Measurements from ENCODE around the gene SYNJ1.
"Not testable (repeated sequence)": the region's sequence is repeated elsewhere in the genome, so short reads cannot be mapped to it uniquely, and the experiment has no call there.

SYNJ1 gene

GRCh38 chr21:32736083-32736482 is 8.3 kb upstream of the SYNJ1 start:
- not testable (repeated sequence) for DNase-seq (ENCODE audit: low spot score)

GRCh38 chr21:32735524-32735923 is 7.7 kb upstream of the SYNJ1 start:
- no peak for DNase-seq (ENCODE audit: low spot score)

GRCh38 chr21:32733990-32734613 is 6.3 kb upstream of the SYNJ1 start:
- no peak for DNase-seq (ENCODE audit: low spot score)

- DNase-seq (ENCODE audit: low spot score) = no peak
Observed at GRCh38 chr21:32733356-32733755, 5.5 kb upstream of the SYNJ1 start.

GRCh38 chr21:32732544-32732943 is 4.7 kb upstream of the SYNJ1 start:
- DNase-seq (ENCODE audit: low spot score) = no peak

- DNase-seq (ENCODE audit: low spot score) = no peak
Observed at GRCh38 chr21:32728848-32729247, 1.0 kb upstream of the SYNJ1 start.

- DNase-seq (ENCODE audit: low spot score) = no peak
Observed at GRCh38 chr21:32728456-32728839, 635 bp upstream of the SYNJ1 start.

GRCh38 chr21:32726839-32727686 is 750 bp downstream of the SYNJ1 start:
- no peak for DNase-seq (ENCODE audit: low spot score)

GRCh38 chr21:32719085-32719484 is 8.7 kb downstream of the SYNJ1 start:
- no peak for DNase-seq (ENCODE audit: low spot score)

- no peak for DNase-seq (ENCODE audit: low spot score)
Observed at GRCh38 chr21:32717851-32718316, 9.9 kb downstream of the SYNJ1 start.

GRCh38 chr21:32716486-32716885 is 11.3 kb downstream of the SYNJ1 start:
- DNase-seq (ENCODE audit: low spot score) = no peak

- DNase-seq (ENCODE audit: low spot score) = no peak
Observed at GRCh38 chr21:32713726-32714125, 14.1 kb downstream of the SYNJ1 start.

- no peak for DNase-seq (ENCODE audit: low spot score)
Observed at GRCh38 chr21:32712641-32713040, 15.2 kb downstream of the SYNJ1 start.

- no peak for DNase-seq (ENCODE audit: low spot score)
Observed at GRCh38 chr21:32712043-32712442, 15.8 kb downstream of the SYNJ1 start.

GRCh38 chr21:32710987-32711386 is 16.8 kb downstream of the SYNJ1 start:
- no peak for DNase-seq (ENCODE audit: low spot score)

- no peak for DNase-seq (ENCODE audit: low spot score)
Observed at GRCh38 chr21:32710069-32710784, 17.6 kb downstream of the SYNJ1 start.

GRCh38 chr21:32708069-32708468 is 19.7 kb downstream of the SYNJ1 start:
- DNase-seq (ENCODE audit: low spot score) = no peak

- DNase-seq (ENCODE audit: low spot score) = no peak
Observed at GRCh38 chr21:32705901-32706300, 21.9 kb downstream of the SYNJ1 start.

- no peak for DNase-seq (ENCODE audit: low spot score)
Observed at GRCh38 chr21:32705139-32705538, 22.7 kb downstream of the SYNJ1 start.

GRCh38 chr21:32702702-32703101 is 25.1 kb downstream of the SYNJ1 start:
- DNase-seq (ENCODE audit: low spot score) = peak; percentile 9

- no peak for DNase-seq (ENCODE audit: low spot score)
Observed at GRCh38 chr21:32698971-32699693, 28.7 kb downstream of the SYNJ1 start.

GRCh38 chr21:32698286-32698685 is 29.5 kb downstream of the SYNJ1 start:
- DNase-seq (ENCODE audit: low spot score) = no peak

Data from activated CD4-positive, alpha-beta T cell treated with anti-CD3 and anti-CD28 coated beads, Interleukin-2, Interleukin-4, amounts not matched to agents 100 ng/mL and 50 ng/mL, durations not matched to agents 16 hours and 8 hours (primary cell).